Measurements from ENCODE around the gene USO1. TPM values are rescaled to one million over a fixed set of nuclear protein-coding genes. Genes with fewer than 3 reads are reported as not detected.
A peak's percentile ranks its signal among the peaks of the same experiment; 100 is the strongest.

The USO1 gene
- total and polyA plus RNA-seq, 2 of the 8 experiments (the other 6 are each of a cell fraction or from before 2014, with no cell fraction given) = 57.3 to 198 TPM

- no peak for FAIRE-seq
- Histone ChIP-seq H3K23me2 (ENCODE audit: low read depth, low read length) (0 out of 2 replicates have a peak, but pooled peaks cover 2% of the 10 kb centered on the region), H2BK120ac (replicated peaks; ENCODE audit: low read depth, low read length) (no peak overlapping the region), H4K8ac (ENCODE audit: extremely low read depth, insufficient read depth, low read length) (no peak overlapping the region), H3K14ac (ENCODE audit: insufficient read length) (no peak overlapping the region), H2AFZ (ENCODE audit: low read length) (no peak overlapping the region), H3K56ac (replicated peaks; ENCODE audit: insufficient read length, low read depth, low read length) (no peak overlapping the region), H3K4me3 (ENCODE audit: extremely low read depth in 1 of 4, insufficient read depth in 2 of 4, low read depth in 3 of 4, low read length in 4 of 4) (no peak overlapping the region), H3K27ac (ENCODE audit: low read depth, low read length) (0 out of 2 replicates have a peak overlapping the region, but pooled peaks have one; percentile 32), H3K4me2 (ENCODE audit: insufficient read depth in 1 of 2, low read depth in 2 of 2, low read length in 2 of 2) (no peak overlapping the region), H3K79me2 (ENCODE audit: control insufficient read depth in 1 of 2, insufficient read depth in 2 of 2, low read length in 2 of 2) (peaks cover 4 to 86% of the 10 kb centered on the region in 2 experiments), H4K91ac (replicated peaks; ENCODE audit: insufficient read length, low read length) (no peak overlapping the region), H2BK5ac (ENCODE audit: low read depth, low read length) (no peak overlapping the region), H3K23ac (ENCODE audit: insufficient read length) (no peak overlapping the region), H3K4ac (replicated peaks; ENCODE audit: insufficient read length, low read depth, low read length) (no peak overlapping the region), H3K9ac (replicated peaks in 1 of 4; ENCODE audit: extremely low read depth in 1 of 4, low read depth in 3 of 4, low read length in 3 of 4) (no peak overlapping the region), H3K9me3 (ENCODE audit: insufficient read depth in 2 of 2, low read depth in 1 of 2, low read length in 1 of 2) (no peaks in the 10 kb centered on the region), H4K5ac (ENCODE audit: insufficient read length, low read depth, low read length) (no peak overlapping the region), H4K20me1 (replicated peaks in 1 of 2; ENCODE audit: control insufficient read depth in 1 of 2, insufficient read depth in 2 of 2, low read length in 2 of 2) (no peaks in the 10 kb centered on the region), H2BK20ac (ENCODE audit: low read length) (no peak overlapping the region), H3K27me3 (replicated peaks in 1 of 4; ENCODE audit: control insufficient read depth in 3 of 4, extremely low read depth in 1 of 4, insufficient read depth in 3 of 4, low read length in 3 of 4) (no peaks in the 10 kb centered on the region), H2BK12ac (ENCODE audit: low read depth, low read length) (no peak overlapping the region), H3K36me3 (ENCODE audit: control insufficient read depth in 2 of 4, insufficient read depth in 4 of 4, low read length in 3 of 4) (peaks cover 0 to 13% (median 3%) of the 10 kb centered on the region in 4 experiments; a peak in 4 of 8 replicates), H3K18ac (ENCODE audit: extremely low read depth, low read length) (no peak overlapping the region), H2BK15ac (ENCODE audit: low read length) (no peak overlapping the region), H2AK5ac (ENCODE audit: low read depth, low read length) (no peak overlapping the region), H3K4me1 (replicated peaks in 1 of 4; ENCODE audit: control insufficient read depth in 3 of 4, insufficient read depth in 4 of 4, low read length in 3 of 4) (peaks cover 9 to 15% (median 12%) of the 10 kb centered on the region in 4 experiments; a peak in 6 of 7 replicates), H3K79me1 (ENCODE audit: low read depth, low read length) (no peaks in the 10 kb centered on the region; the same call in 1 of the 2 replicates)
- 7% methylated on average over 1 of the region's 1 CpG; no CpG with 5 or more reads in 1 of the 2 experiments for WGBS, 2 experiments (ENCODE audit: extremely low coverage in 1 of 2, insufficient coverage in 1 of 2, insufficient read length in 1 of 2, insufficient replicate concordance in 2 of 2, low coverage in 1 of 2, low lambda C conversion rate in 2 of 2, missing lambda C conversion rate in 1 of 2)
- POLR2A ChIA-PET (ENCODE audit: partially characterized antibody) = interaction anchor here (1.0 to 1.4 kb wide), 3 partner anchors 26 to 69 kb away, joined by 3 read pairs; partner anchors contain the start of gene G3BP2
- CTCF ChIA-PET (ENCODE audit: partially characterized antibody) = interaction anchor here (0.6 kb wide), 1 partner anchor 1495 kb away, joined by 3 read pairs; no protein-coding TSS in a partner anchor
- DNase-seq (ENCODE audit: low read depth in 1 of 2, low spot score in 2 of 2) = no peak
- TF ChIP-seq TAF1 (IDR thresholded peaks at IDR 0.05; ENCODE audit: low read depth, low read length) = no peak
- TF ChIP-seq SAP30 (IDR thresholded peaks at IDR 0.05; ENCODE audit: insufficient read depth, insufficient replicate concordance, low read length) = no peak
- TF ChIP-seq TCF12 (IDR thresholded peaks at IDR 0.05; ENCODE audit: low read depth, low read length) = no peak
Measured at GRCh38 chr4:75699299-75699698, 25.1 kb upstream of the USO1 start.
